Islet precursor cell (in vitro differentiated cells): ENCODE data around the gene C1QB.
"Not testable (repeated sequence)": the region's sequence is repeated elsewhere in the genome, so short reads cannot be mapped to it uniquely, and the experiment has no call there.

ENCODE experiments used
- DNase-seq: peaks from one replicate; pipeline ENCODE4 v3.0.0-alpha.2; 2018

The C1QB gene

GRCh38 chr1:22702296-22703085 is 49.5 kb downstream of the C1QB start:
- DNase-seq: no peak

DNA sequence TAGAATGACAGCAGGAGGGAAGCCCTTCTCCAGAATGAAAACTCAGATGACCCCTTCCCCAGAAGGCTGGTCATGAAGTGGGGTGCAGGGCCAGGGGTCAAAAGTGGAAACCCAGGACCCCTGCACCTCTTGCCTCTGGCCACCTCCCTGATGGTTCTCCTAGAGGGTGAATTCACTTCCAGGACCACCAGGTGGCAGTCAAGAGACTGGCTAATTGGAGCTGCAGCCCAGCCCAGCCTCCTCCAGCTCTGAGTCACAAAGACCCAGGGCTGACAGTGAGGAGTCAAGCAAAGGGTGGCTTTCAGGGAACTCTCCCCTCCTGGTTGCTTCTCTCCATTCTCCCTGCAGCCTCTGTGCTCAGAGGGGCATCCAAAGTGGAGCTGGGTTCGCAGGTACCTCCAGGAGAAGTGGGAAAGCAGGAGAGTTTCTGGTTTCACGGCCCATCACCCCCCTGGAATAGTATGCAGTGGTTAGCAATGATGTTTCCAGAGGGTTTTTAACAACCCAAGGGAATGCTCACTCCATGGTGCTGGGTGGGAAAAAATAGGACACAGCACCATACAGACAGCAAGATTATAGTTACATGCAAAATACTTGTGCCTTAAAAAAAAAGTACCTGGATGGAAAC is 51.5 kb downstream of the C1QB start:
- DNase-seq: peak; percentile 93

DNA sequence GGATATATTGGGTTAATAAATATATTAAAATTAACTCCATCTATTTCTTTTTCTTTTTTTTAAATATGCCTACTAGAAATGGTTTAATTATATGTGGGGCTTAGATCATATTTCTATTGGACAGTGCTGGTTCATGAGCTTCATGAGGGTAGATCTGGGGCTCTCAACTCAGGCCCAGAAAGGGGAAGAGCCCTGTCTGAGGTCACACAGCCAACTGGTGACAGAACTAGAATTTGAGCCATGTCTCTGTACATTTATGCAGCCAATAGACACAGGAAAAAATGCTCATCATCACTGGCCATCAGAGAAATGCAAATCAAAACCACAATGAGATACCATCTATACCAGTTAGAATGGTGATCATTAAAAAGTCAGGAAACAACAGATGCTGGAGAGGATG is 52.5 kb downstream of the C1QB start:
- no peak for DNase-seq

GRCh38 chr1:22706100-22706499 is 53.1 kb downstream of the C1QB start:
- not testable (repeated sequence) for DNase-seq

DNA sequence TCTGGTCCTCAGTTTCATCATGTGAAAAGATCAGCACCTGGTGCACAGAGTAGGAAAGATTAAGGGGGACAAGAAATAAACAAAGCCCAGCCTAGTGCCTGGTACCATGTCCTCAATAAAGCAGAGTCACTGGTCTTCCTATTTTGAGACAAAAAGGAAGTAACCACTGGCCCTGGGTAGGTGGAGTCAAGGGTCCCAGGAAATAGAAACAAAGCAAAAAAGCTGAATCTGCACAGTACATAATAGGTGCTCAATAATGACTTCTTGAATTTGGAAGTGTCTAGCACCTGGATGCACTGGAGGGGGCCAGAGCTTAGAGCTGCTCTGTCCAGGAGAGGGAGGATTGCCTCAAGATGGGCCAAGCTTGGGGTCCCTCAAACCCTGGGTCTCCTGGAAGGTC is 55.7 kb downstream of the C1QB start:
- no peak for DNase-seq

GRCh38 chr1:22709227-22709626 is 56.2 kb downstream of the C1QB start:
- no peak for DNase-seq

DNA sequence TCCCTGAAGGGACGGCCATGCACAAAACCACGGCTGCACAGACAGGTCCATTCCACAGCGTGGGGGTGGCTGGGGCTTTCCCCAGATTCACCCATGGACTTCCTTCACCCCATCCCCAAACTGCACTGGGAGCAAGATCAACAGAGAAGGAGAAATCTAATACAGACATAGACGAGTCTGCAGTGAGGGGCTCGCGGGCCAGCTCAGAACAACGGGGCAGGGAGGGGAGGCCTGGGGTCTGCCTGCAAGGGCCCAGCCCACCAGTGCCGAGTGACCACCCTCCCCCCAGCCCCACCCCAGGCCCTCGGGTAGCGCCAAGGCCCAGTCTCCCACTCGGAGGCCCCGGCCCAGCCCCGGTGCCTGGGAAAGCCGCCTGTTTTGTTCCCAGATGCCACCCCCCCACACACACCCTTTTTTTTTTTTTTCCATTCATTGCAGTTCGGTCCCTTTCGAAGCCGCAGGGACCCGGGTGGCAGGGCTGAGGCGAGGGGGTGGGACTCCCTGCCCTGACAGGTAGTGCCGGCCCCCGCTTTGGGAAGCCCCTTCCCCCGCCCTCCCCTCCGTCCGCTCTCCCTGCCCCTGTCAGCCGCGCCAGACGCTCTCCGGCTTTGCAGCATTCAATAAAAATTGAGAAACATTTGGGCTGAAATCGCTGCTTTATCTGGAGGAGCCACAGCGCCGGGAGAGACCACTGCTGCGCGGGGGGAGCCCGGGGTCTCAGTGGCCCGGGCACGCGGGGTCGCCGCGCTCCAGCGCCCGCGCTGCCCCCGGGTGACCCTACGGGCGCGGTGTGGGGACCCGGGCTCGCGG is 57.1 kb downstream of the C1QB start:
- DNase-seq: peak; percentile 67

DNA sequence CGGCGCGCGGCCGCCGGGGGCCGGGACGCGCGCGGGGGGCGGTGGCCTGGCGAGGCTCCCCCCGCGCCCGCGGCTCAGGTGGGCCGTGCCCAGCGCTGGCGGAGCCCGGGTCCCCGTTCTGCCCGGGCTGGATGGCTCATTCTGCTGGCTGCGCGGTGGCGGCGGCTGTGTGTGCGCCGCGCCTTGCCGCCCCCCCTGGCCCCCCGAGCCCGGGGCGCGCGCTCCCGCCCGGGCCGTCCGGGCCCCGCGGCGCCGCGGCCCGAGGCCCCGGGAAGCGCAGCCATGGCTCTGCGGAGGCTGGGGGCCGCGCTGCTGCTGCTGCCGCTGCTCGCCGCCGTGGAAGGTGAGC is 57.6 kb downstream of the C1QB start, which contains the start of gene EPHB2:
TSS of gene EPHB2 (plus strand) at position 139 of the 349 bp plus-strand sequence. CDS start at position 283, 144 bp downstream.
- no peak for DNase-seq

DNA sequence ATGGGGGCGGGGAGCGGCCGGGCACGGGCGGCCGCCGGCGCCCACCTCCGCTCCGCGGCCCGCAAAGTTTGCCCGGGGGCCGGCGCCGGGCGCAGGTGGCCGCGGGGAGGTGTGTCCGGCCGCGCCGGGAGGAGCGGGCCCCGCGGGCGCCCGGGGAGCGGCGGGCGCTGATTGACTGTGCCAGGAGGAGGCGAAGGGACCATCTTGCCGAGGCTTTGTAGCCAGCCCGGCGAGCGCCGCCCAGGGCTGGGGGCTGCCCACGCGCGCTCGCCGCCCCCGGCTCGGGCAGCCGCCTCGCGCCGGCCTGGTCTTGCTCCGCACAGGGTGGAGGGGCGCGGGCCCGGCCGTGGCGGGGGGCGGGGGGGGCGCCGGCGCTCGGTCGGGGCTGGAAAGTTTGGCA is 58.0 kb downstream of the C1QB start:
- no peak for DNase-seq
